Ishikawa (cell line): Measurements from ENCODE around the gene BCL2L12.

ENCODE experiments used
- CEBPB ChIP-seq: IDR thresholded peaks from 2 replicates; pipeline ENCODE4 v1.6.1; 2012
- CREB1 ChIP-seq: IDR thresholded peaks from 2 replicates; pipeline ENCODE4 v1.6.1; 2012; ENCODE audit warnings: low read depth
- EGR1 ChIP-seq: IDR thresholded peaks from 2 replicates; pipeline ENCODE4 v1.6.1; 2012
- EP300 ChIP-seq: IDR thresholded peaks from 2 replicates; pipeline ENCODE4 v1.6.1; 2012; ENCODE audit warnings: borderline replicate concordance
- FOXM1 ChIP-seq: IDR thresholded peaks from 2 replicates; pipeline ENCODE4 v1.6.1; 2012; ENCODE audit warnings: low read depth, borderline replicate concordance
- MAX ChIP-seq: IDR thresholded peaks from 2 replicates; pipeline ENCODE4 v1.6.1; 2012
- NFIC ChIP-seq: IDR thresholded peaks from 2 replicates; pipeline ENCODE4 v1.6.1; 2012
- RAD21 ChIP-seq: IDR thresholded peaks from 2 replicates; pipeline ENCODE4 v1.6.1; 2012; ENCODE audit warnings: low read depth
- REST ChIP-seq: IDR thresholded peaks from 2 replicates; pipeline ENCODE4 v1.6.1; 2012; ENCODE audit warnings: low read depth, mild to moderate bottlenecking
- TAF1 ChIP-seq: IDR thresholded peaks from 2 replicates; pipeline ENCODE4 v1.6.1; 2012; ENCODE audit warnings: low read depth, mild to moderate bottlenecking
- TCF12 ChIP-seq: IDR thresholded peaks from 2 replicates; pipeline ENCODE4 v1.6.1; 2012; ENCODE audit warnings: low read depth
- TEAD4 ChIP-seq: IDR thresholded peaks from 2 replicates; pipeline ENCODE4 v1.6.1; 2012
- USF1 ChIP-seq: IDR thresholded peaks from 2 replicates; pipeline ENCODE4 v1.6.1; 2012
- YY1 ChIP-seq: IDR thresholded peaks from 2 replicates; pipeline ENCODE4 v1.6.1; 2012; ENCODE audit warnings: low read depth
- ZBTB7A ChIP-seq: IDR thresholded peaks from 2 replicates; pipeline ENCODE4 v1.6.1; 2012; ENCODE audit warnings: low read depth

The BCL2L12 gene

GRCh38 chr19:49629659-49630058 lies 36.1 kb upstream of the BCL2L12 start:
- TF ChIP-seq USF1: no peak
- TF ChIP-seq CEBPB: no peak
- TF ChIP-seq RAD21: no peak
- TF ChIP-seq ZBTB7A: no peak
- TF ChIP-seq TAF1: no peak
- no peak for TF ChIP-seq NFIC
- TF ChIP-seq EGR1: no peak

GRCh38 chr19:49631014-49631588 lies 34.6 kb upstream of the BCL2L12 start:
- TF ChIP-seq TAF1: no peak
- TF ChIP-seq YY1: no peak
- TF ChIP-seq NFIC: 0 out of 2 replicates have a peak, but pooled peaks have one; percentile 6

GRCh38 chr19:49631610-49632192 lies 34.0 kb upstream of the BCL2L12 start:
- TF ChIP-seq REST (no peak), TCF12 (no peak), RAD21 (no peak), FOXM1 (no peak), ZBTB7A (no peak), CREB1 (no peak), CEBPB (no peak), TEAD4 (no peak), EGR1 (no peak), YY1 (no peak), NFIC (no peak)

DNA sequence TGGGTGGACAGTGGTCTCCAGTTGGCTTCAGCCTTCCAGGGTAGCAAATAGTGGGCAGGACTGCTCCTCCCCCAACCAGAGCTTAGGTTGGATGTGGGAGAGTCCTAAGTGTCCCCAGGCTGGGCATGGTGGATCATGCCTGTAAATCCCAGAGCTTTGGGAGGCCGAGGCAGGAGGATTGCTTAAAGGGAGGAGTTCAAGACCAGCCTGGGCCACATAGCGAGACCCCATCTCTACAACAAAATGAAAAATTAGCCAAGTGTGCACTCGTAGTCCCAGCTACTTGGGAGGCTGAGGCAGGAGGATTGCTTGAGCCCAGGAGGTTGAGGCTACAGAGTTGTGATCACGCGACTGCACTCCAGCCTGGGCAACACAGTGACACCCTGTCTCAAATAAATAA lies 33.2 kb upstream of the BCL2L12 start:
- TF ChIP-seq REST (no peak), TEAD4 (no peak), FOXM1 (no peak), EP300 (no peak), YY1 (no peak), ZBTB7A (no peak), USF1 (no peak), NFIC (no peak), RAD21 (no peak), MAX (no peak), CEBPB (no peak), CREB1 (no peak), TCF12 (no peak), TAF1 (no peak), EGR1 (no peak)

- TF ChIP-seq CEBPB (no peak), TAF1 (no peak), MAX (no peak), CREB1 (no peak), REST (no peak), TCF12 (no peak), RAD21 (no peak), NFIC (no peak), FOXM1 (no peak), EP300 (no peak), TEAD4 (no peak), YY1 (no peak), USF1 (no peak), EGR1 (no peak), ZBTB7A (no peak)
Measured at GRCh38 chr19:49635530-49636232, 30.1 kb upstream of the BCL2L12 start.
